HepG2 (cell line): ENCODE measurements around the gene CACNG4. TPM values are rescaled to one million over a fixed set of nuclear protein-coding genes. Genes with fewer than 3 reads are reported as not detected.

Experiments used
- ATF3 ChIP-seq: sonication (generic); formaldehyde crosslinking; IDR thresholded peaks from 2 replicates; pipeline ENCODE4 v1.4.0; 2020; ENCODE audit warnings: missing genetic modification reagents
- HMGXB3 ChIP-seq: sonication (generic); formaldehyde crosslinking; IDR thresholded peaks from 2 replicates; pipeline ENCODE4 v1.4.0; 2020; ENCODE audit warnings: missing genetic modification reagents, borderline replicate concordance
- LBX2 ChIP-seq: sonication (generic); formaldehyde crosslinking; IDR thresholded peaks from 2 replicates; pipeline ENCODE4 v1.5.0; 2020; ENCODE audit warnings: missing genetic modification reagents, mild to moderate bottlenecking, borderline replicate concordance
- MXI1 ChIP-seq: IDR thresholded peaks from 3 replicates; pipeline ENCODE4 v1.6.1; 2012; ENCODE audit warnings: low read depth, low read length, inconsistent platforms, borderline replicate concordance
- NFRKB ChIP-seq: fragments of 450-650 bp; IDR thresholded peaks from 2 replicates; pipeline ENCODE4 v1.6.1; 2017
- POLR2G ChIP-seq: fragments of 200-400 bp; formaldehyde crosslinking; IDR thresholded peaks from 2 replicates; pipeline ENCODE4 v1.6.1; 2018; ENCODE audit warnings: mild to moderate bottlenecking, low read depth, low read length, moderate library complexity
- PRDM15 ChIP-seq: sonication (generic); formaldehyde crosslinking; IDR thresholded peaks from 2 replicates; pipeline ENCODE4 v1.4.0; 2020; ENCODE audit warnings: missing genetic modification reagents
- RELA ChIP-seq: sonication (generic); formaldehyde crosslinking; IDR thresholded peaks from 2 replicates; pipeline ENCODE4 v1.4.0; 2020; ENCODE audit warnings: missing genetic modification reagents
- RFX3 ChIP-seq: IDR thresholded peaks from 2 replicates; pipeline ENCODE4 v1.6.1; 2016; ENCODE audit warnings: missing biosample characterization, missing genetic modification reagents
- RORA ChIP-seq: sonication (generic); formaldehyde crosslinking; IDR thresholded peaks from 2 replicates; pipeline ENCODE4 v1.5.0; 2020; ENCODE audit warnings: mild to moderate bottlenecking, missing genetic modification reagents, moderate library complexity
- RXRB ChIP-seq: IDR thresholded peaks from 2 replicates; pipeline ENCODE4 v1.6.1; 2016; ENCODE audit warnings: borderline replicate concordance, missing genetic modification reagents, missing compliant biosample characterization
- SAFB2 ChIP-seq: sonication (generic); formaldehyde crosslinking; IDR thresholded peaks from 2 replicates; pipeline ENCODE4 v1.5.1; 2020; ENCODE audit warnings: missing genetic modification reagents, low read depth, mild to moderate bottlenecking, borderline replicate concordance
- SMARCC2 ChIP-seq: fragments of 450-650 bp; IDR thresholded peaks from 2 replicates; pipeline ENCODE4 v1.6.1; 2017; ENCODE audit warnings: antibody characterized with exemption, mild to moderate bottlenecking
- SNAI1 ChIP-seq: sonication (generic); formaldehyde crosslinking; IDR thresholded peaks from 2 replicates; pipeline ENCODE4 v1.5.0; 2020; ENCODE audit warnings: mild to moderate bottlenecking, missing genetic modification reagents, borderline replicate concordance
- ZBTB42 ChIP-seq: sonication (generic); formaldehyde crosslinking; IDR thresholded peaks from 2 replicates; pipeline ENCODE4 v1.5.0; 2020; ENCODE audit warnings: mild to moderate bottlenecking, missing genetic modification reagents
- ZNF235 ChIP-seq: sonication (generic); formaldehyde crosslinking; IDR thresholded peaks from 2 replicates; pipeline ENCODE4 v1.8.1; 2023; ENCODE audit warnings: mild to moderate bottlenecking, missing genetic modification reagents, borderline replicate concordance
- ZNF292 ChIP-seq: sonication (generic); formaldehyde crosslinking; IDR thresholded peaks from 2 replicates; pipeline ENCODE4 v1.8.1; 2022; ENCODE audit warnings: mild to moderate bottlenecking, low read depth, missing genetic modification reagents, borderline replicate concordance
- ZNF329 ChIP-seq: sonication (generic); formaldehyde crosslinking; IDR thresholded peaks from 2 replicates; pipeline ENCODE4 v1.9.0; 2021; ENCODE audit warnings: low read depth, mild to moderate bottlenecking, missing genetic modification reagents
- ZNF552 ChIP-seq: sonication (generic); formaldehyde crosslinking; IDR thresholded peaks from 2 replicates; pipeline ENCODE4 v1.9.0; 2022; ENCODE audit warnings: missing genetic modification reagents, mild to moderate bottlenecking, borderline replicate concordance
- ZNF788 ChIP-seq: sonication (generic); formaldehyde crosslinking; IDR thresholded peaks from 2 replicates; pipeline ENCODE4 v1.5.0; 2020; ENCODE audit warnings: mild to moderate bottlenecking, missing genetic modification reagents, borderline replicate concordance
- polyA plus RNA-seq, 8 experiments: library from polyadenylated mRNA; depleted of rRNA in 3 of 8; stranded (reverse) in 7 of 8; unstranded in 1 of 8; fragments of >200 nt; fragmentation: Illumina TruSeq in 4 of 8; extraction: Trizol in 4 of 8; gene quantifications; 2 replicates each; pipeline versions ENCODE4 v1.2.1 to v1.2.3, GENCODE V29; 2011 to 2016; ENCODE audit warnings: low read depth in 4 of 8, missing spikeins in 1 of 8, mixed read lengths in 1 of 8; ENCODE audit not compliant: insufficient read depth in 1 of 8
- total RNA-seq, 5 experiments: library from RNA; depleted of rRNA; stranded (reverse); fragments of >200 nt; fragmentation: Illumina TruSeq; extraction: Trizol; gene quantifications; 2 replicates each; pipeline ENCODE4 v1.2.3, GENCODE V29; 2016; ENCODE audit warnings: low read depth in 1 of 5

Gene CACNG4
- total and polyA plus RNA-seq, 2 of the 13 experiments (the other 11 are each of a cell fraction or from before 2014, with no cell fraction given) = 0.09 TPM

GRCh38 chr17:67076290-67076689, 111.8 kb downstream of the CACNG4 start (continued):
- TF ChIP-seq ATF3 (CRISPR knock-in tag) (no peak), MXI1 (no peak), RORA (no peak), ZNF329 (CRISPR knock-in tag) (no peak), LBX2 (CRISPR knock-in tag) (no peak), ZBTB42 (no peak), ZNF552 (CRISPR knock-in tag) (no peak), HMGXB3 (no peak), SAFB2 (CRISPR knock-in tag) (no peak), ZNF292 (CRISPR knock-in tag) (peak; percentile 49; the same call in 1 of the 2 replicates), RFX3 (no peak), NFRKB (no peak), POLR2G (no peak), PRDM15 (no peak), RELA (CRISPR knock-in tag) (0 out of 2 replicates have a peak, but pooled peaks have one; percentile 59), SNAI1 (CRISPR knock-in tag) (no peak), SMARCC2 (no peak), ZNF235 (no peak), ZNF788 (CRISPR knock-in tag) (no peak), RXRB (CRISPR knock-in tag) (peak; percentile 52; the same call in 1 of the 2 replicates)
